ENCODE measurements around the gene CDK6. TPM values are rescaled to one million over a fixed set of nuclear protein-coding genes. Genes with fewer than 3 reads are reported as not detected.

CDK6 gene
- total RNA-seq, 1 experiment from 2014 or later = 175 TPM

DNA sequence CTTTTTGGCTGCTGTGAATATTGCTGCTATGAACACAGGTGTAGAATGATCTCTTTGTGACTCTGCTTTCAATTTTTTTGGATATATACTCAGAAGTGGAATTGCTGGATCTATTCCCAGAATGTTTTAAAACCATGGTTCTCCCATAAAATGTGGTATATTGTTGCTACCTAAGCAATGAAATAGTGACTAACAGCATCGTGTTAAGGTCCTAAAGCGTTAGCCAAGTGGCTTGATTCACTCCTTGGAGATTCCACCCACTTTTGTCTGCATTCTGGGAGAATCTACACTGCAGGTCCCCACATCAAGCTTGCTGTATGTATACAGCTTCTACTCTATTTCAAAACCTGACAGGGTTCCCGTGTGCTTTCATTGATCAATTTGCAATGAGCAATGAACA, 105.6 kb downstream of the CDK6 start:
- Mint-ChIP-seq H3K36me3 (ENCODE audit: insufficient read depth, unreplicated experiment) (peaks cover 34% of the 10 kb centered on the region), H3K4me1 (ENCODE audit: low read depth, unreplicated experiment) (peaks cover 7% of the 10 kb centered on the region), H3K4me3 (ENCODE audit: unreplicated experiment) (no peak overlapping the region), H3K27me3 (ENCODE audit: insufficient read depth, unreplicated experiment) (no peaks in the 10 kb centered on the region), H3K9me3 (ENCODE audit: unreplicated experiment) (no peaks in the 10 kb centered on the region), H3K27ac (ENCODE audit: unreplicated experiment) (no peak overlapping the region)
- Histone ChIP-seq H3K4me1 (no peaks in the 10 kb centered on the region), H3K27me3 (replicated peaks; ENCODE audit: control insufficient read depth, insufficient read depth, low read length) (no peaks in the 10 kb centered on the region), H3K4me3 (ENCODE audit: low read depth, low read length) (no peak overlapping the region), H3K36me3 (ENCODE audit: control insufficient read depth, insufficient read depth, low read length) (no peaks in the 10 kb centered on the region; the same call in 1 of the 2 replicates), H3K9me3 (no peaks in the 10 kb centered on the region)
- no peak for DNase-seq
- TF ChIP-seq, protein P1, sequence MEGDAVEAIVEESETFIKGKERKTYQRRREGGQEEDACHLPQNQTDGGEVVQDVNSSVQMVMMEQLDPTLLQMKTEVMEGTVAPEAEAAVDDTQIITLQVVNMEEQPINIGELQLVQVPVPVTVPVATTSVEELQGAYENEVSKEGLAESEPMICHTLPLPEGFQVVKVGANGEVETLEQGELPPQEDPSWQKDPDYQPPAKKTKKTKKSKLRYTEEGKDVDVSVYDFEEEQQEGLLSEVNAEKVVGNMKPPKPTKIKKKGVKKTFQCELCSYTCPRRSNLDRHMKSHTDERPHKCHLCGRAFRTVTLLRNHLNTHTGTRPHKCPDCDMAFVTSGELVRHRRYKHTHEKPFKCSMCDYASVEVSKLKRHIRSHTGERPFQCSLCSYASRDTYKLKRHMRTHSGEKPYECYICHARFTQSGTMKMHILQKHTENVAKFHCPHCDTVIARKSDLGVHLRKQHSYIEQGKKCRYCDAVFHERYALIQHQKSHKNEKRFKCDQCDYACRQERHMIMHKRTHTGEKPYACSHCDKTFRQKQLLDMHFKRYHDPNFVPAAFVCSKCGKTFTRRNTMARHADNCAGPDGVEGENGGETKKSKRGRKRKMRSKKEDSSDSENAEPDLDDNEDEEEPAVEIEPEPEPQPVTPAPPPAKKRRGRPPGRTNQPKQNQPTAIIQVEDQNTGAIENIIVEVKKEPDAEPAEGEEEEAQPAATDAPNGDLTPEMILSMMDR (IDR thresholded peaks at IDR 0.05; ENCODE audit: insufficient read depth in 1 of 2, low read depth in 1 of 2, low read length in 1 of 2, severe bottlenecking in 1 of 2, unreplicated experiment in 1 of 2) = no peak
- POLR2A ChIA-PET = no interaction called here
- CTCF ChIA-PET = no interaction called here
- intact Hi-C loops (cut with micrococcal nuclease; ENCODE audit: unreplicated experiment) = no loop called here
- no TSS peak for BruUV-seq (replicated peaks)

DNA sequence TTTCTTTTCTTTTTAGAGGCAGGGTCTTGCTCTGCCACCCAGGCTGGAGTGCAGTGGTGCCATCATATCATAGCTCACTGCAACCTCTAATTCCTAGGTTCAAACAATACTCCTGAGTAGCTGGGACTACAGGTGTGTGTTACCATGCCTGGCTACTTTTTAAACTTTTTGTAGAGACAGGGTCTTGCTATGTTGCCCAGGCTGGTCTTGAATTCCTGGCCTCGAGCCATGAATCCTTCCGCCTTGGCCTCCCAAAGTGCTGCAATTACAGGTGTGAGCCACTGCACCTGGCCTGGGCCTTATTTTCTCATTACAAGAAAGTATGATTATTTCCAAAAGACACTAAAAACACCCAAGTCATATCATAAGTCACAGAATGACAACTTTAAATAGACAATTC, 106.6 kb downstream of the CDK6 start:
- Mint-ChIP-seq H3K27me3 (ENCODE audit: insufficient read depth, unreplicated experiment) (no peaks in the 10 kb centered on the region), H3K27ac (ENCODE audit: unreplicated experiment) (no peak overlapping the region), H3K4me3 (ENCODE audit: unreplicated experiment) (no peak overlapping the region), H3K4me1 (ENCODE audit: low read depth, unreplicated experiment) (peaks cover 7% of the 10 kb centered on the region), H3K9me3 (ENCODE audit: unreplicated experiment) (no peaks in the 10 kb centered on the region), H3K36me3 (ENCODE audit: insufficient read depth, unreplicated experiment) (peaks cover 45% of the 10 kb centered on the region)
- no peaks in the 10 kb centered on the region for H3K9me3 ChIP-seq
- CTCF ChIA-PET = no interaction called here
- intact Hi-C loops (cut with micrococcal nuclease; ENCODE audit: unreplicated experiment) = no loop called here
- no peaks in the 10 kb centered on the region for H3K4me1 ChIP-seq
- H3K4me3 ChIP-seq (ENCODE audit: low read depth, low read length) = no peak overlapping the region
- no TSS peak for BruUV-seq (replicated peaks)
- DNase-seq = no peak
- H3K27me3 ChIP-seq (replicated peaks; ENCODE audit: control insufficient read depth, insufficient read depth, low read length) = no peaks in the 10 kb centered on the region
- H3K36me3 ChIP-seq (ENCODE audit: control insufficient read depth, insufficient read depth, low read length) = peaks cover 5% of the 10 kb centered on the region; the same call in 1 of the 2 replicates
- POLR2A ChIA-PET = no interaction called here
- TF ChIP-seq, protein P1 (IDR thresholded peaks at IDR 0.05; ENCODE audit: insufficient read depth in 1 of 2, low read depth in 1 of 2, low read length in 1 of 2, severe bottlenecking in 1 of 2, unreplicated experiment in 1 of 2) = no peak

DNA sequence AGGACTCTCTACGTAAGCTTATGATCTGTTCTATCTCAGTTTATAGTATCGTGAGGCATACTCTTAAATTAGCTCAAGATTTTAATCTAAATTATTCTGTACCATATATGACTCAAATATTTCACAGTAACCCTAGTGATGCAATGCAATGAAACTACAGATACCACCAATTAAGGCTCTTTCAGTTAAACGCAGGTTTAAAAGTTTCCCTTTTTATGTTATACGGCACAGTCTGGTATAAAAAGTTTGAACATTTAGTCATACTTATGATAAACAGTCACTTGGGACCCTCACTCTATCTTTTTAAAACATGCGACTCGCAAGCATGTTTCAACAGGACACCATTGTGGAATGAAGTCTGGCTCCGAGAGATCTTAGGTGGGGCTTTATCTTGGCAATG, 107.2 kb downstream of the CDK6 start:
- POLR2A ChIA-PET = interaction anchor here (0.6 kb wide), 1 partner anchor 80 kb away, joined by 4 read pairs; no protein-coding TSS in a partner anchor
- Histone ChIP-seq H3K36me3 (ENCODE audit: control insufficient read depth, insufficient read depth, low read length) (peaks cover 7% of the 10 kb centered on the region), H3K9me3 (no peaks in the 10 kb centered on the region), H3K4me1 (no peaks in the 10 kb centered on the region), H3K27me3 (replicated peaks; ENCODE audit: control insufficient read depth, insufficient read depth, low read length) (no peaks in the 10 kb centered on the region), H3K4me3 (ENCODE audit: low read depth, low read length) (no peak overlapping the region)
- Mint-ChIP-seq H3K27ac (ENCODE audit: unreplicated experiment) (no peak overlapping the region), H3K4me3 (ENCODE audit: unreplicated experiment) (no peak overlapping the region), H3K36me3 (ENCODE audit: insufficient read depth, unreplicated experiment) (peaks cover 45% of the 10 kb centered on the region), H3K27me3 (ENCODE audit: insufficient read depth, unreplicated experiment) (no peaks in the 10 kb centered on the region), H3K4me1 (ENCODE audit: low read depth, unreplicated experiment) (peaks cover 4% of the 10 kb centered on the region), H3K9me3 (ENCODE audit: unreplicated experiment) (no peaks in the 10 kb centered on the region)
- BruUV-seq (replicated peaks) = no TSS peak
- TF ChIP-seq, protein P1 (IDR thresholded peaks at IDR 0.05; ENCODE audit: insufficient read depth in 1 of 2, low read depth in 1 of 2, low read length in 1 of 2, severe bottlenecking in 1 of 2, unreplicated experiment in 1 of 2) = no peak
- CTCF ChIA-PET = no interaction called here
- intact Hi-C loops (cut with micrococcal nuclease; ENCODE audit: unreplicated experiment) = no loop called here
- DNase-seq = no peak
